IMR-90 (cell line): Measurements from ENCODE around the gene FXYD6.

Source experiments
- BHLHE40 ChIP-seq: fragments of 150-350 bp; IDR thresholded peaks from 2 replicates; pipeline ENCODE4 v1.6.1; 2016; ENCODE audit warnings: mild to moderate bottlenecking, low read depth, low read length
- CEBPB ChIP-seq: IDR thresholded peaks from 2 replicates; pipeline ENCODE4 v1.6.1; 2012; ENCODE audit warnings: low read depth, low read length, improper control_type of control experiment
- CHD1 ChIP-seq: IDR thresholded peaks from 2 replicates; pipeline ENCODE4 v1.6.1; 2012; ENCODE audit warnings: low read depth, low read length, improper control_type of control experiment
- MAZ ChIP-seq: IDR thresholded peaks from 2 replicates; pipeline ENCODE4 v1.6.1; 2012; ENCODE audit warnings: low read depth, mild to moderate bottlenecking, low read length, improper control_type of control experiment, moderate library complexity, borderline replicate concordance
- MXI1 ChIP-seq: IDR thresholded peaks from 2 replicates; pipeline ENCODE4 v1.6.1; 2012; ENCODE audit warnings: low read depth, mild to moderate bottlenecking, low read length, moderate library complexity, borderline replicate concordance
- NFE2L2 ChIP-seq: fragments of 150-350 bp; IDR thresholded peaks from 2 replicates; pipeline ENCODE4 v1.6.1; 2016; ENCODE audit warnings: low read depth, mild to moderate bottlenecking, low read length
- POLR2A ChIP-seq: IDR thresholded peaks from 2 replicates; pipeline ENCODE4 v1.6.1; 2012; ENCODE audit warnings: mild to moderate bottlenecking, low read depth, low read length
- RAD21 ChIP-seq: IDR thresholded peaks from 2 replicates; pipeline ENCODE4 v1.6.1; 2012; ENCODE audit warnings: low read length, improper control_type of control experiment
- SMC3 ChIP-seq: fragments of 150-350 bp; IDR thresholded peaks from 2 replicates; pipeline ENCODE4 v1.6.1; 2016; ENCODE audit warnings: low read depth, mild to moderate bottlenecking, antibody characterized with exemption, low read length, moderate library complexity
- TF ChIP-seq, protein P1 (sequence below): conservative IDR thresholded peaks from 2 replicates; pipeline ENCODE4 v1.5.1; 2012; ENCODE audit warnings: mild to moderate bottlenecking, low read depth, low read length, improper control_type of control experiment
- TF ChIP-seq, protein P2 (sequence below): fragments of 150-350 bp; IDR thresholded peaks from 2 replicates; pipeline ENCODE4 v1.6.1; 2016; ENCODE audit warnings: low read depth, mild to moderate bottlenecking, low read length, moderate library complexity, borderline replicate concordance
- TF ChIP-seq, protein P3 (sequence below): fragments of 150-350 bp; IDR thresholded peaks from 2 replicates; pipeline ENCODE4 v1.6.1; 2017; ENCODE audit warnings: mild to moderate bottlenecking, antibody characterized with exemption, low read length, low read depth

DNA sequence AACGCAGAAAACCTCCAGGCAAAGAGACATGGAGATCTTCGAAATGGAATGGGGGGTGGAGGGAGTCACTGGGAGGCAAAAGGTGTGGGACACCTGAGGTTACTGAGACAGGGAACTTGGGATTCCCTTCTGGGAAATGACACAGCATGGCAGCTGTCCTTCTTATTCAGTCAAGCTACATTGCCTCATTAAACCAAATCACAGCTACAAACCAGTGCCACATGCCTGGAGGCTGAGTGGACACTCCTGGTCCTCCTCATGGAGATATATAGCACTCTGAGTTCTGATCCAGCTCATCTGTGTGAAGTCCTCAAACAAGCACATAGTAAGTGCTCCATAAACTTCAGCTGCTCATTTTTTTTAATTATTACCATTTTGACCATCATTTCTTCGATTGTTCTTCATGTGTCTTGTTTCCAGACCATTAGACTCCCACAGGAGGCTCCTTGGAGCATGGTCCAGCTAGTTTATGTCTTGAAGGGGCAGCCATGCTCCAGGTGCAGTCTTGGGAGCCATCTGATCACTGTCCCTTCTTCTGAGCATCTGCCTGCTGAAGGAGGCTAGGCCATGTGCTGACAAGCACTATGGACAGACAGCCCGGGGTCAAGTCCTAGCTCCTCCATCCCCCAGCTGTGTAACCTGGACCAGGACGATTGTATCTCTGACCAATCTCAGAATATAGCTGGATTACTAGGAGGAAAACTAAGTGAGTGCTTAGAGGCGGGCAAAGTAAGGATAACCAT, 42.2 kb downstream of the FXYD6 start:
- TF ChIP-seq SMC3 (no peak), POLR2A (no peak), MXI1 (no peak), CEBPB (no peak), RAD21 (no peak), MAZ (no peak), CHD1 (no peak), BHLHE40 (no peak), NFE2L2 (no peak)
- TF ChIP-seq, protein P1, sequence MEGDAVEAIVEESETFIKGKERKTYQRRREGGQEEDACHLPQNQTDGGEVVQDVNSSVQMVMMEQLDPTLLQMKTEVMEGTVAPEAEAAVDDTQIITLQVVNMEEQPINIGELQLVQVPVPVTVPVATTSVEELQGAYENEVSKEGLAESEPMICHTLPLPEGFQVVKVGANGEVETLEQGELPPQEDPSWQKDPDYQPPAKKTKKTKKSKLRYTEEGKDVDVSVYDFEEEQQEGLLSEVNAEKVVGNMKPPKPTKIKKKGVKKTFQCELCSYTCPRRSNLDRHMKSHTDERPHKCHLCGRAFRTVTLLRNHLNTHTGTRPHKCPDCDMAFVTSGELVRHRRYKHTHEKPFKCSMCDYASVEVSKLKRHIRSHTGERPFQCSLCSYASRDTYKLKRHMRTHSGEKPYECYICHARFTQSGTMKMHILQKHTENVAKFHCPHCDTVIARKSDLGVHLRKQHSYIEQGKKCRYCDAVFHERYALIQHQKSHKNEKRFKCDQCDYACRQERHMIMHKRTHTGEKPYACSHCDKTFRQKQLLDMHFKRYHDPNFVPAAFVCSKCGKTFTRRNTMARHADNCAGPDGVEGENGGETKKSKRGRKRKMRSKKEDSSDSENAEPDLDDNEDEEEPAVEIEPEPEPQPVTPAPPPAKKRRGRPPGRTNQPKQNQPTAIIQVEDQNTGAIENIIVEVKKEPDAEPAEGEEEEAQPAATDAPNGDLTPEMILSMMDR: no peak
- TF ChIP-seq, protein P2, sequence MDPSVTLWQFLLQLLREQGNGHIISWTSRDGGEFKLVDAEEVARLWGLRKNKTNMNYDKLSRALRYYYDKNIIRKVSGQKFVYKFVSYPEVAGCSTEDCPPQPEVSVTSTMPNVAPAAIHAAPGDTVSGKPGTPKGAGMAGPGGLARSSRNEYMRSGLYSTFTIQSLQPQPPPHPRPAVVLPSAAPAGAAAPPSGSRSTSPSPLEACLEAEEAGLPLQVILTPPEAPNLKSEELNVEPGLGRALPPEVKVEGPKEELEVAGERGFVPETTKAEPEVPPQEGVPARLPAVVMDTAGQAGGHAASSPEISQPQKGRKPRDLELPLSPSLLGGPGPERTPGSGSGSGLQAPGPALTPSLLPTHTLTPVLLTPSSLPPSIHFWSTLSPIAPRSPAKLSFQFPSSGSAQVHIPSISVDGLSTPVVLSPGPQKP: no peak
- TF ChIP-seq, protein P3, sequence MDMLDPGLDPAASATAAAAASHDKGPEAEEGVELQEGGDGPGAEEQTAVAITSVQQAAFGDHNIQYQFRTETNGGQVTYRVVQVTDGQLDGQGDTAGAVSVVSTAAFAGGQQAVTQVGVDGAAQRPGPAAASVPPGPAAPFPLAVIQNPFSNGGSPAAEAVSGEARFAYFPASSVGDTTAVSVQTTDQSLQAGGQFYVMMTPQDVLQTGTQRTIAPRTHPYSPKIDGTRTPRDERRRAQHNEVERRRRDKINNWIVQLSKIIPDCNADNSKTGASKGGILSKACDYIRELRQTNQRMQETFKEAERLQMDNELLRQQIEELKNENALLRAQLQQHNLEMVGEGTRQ: no peak
